HG03575 (cell line): Measurements from ENCODE around the gene SRRT.

Experiments used
- ATAC-seq: cut with Tn5 transposase; IDR thresholded peaks from one replicate; pipeline ENCODE4 v1.9.1; 2021; ENCODE audit not compliant: unreplicated experiment, insufficient number of reproducible peaks, low FRiP score; ENCODE audit errors: extremely low read depth

The SRRT gene

GRCh38 chr7:100874577-100875355 lies at the start of gene SRRT:
Gene SRRT (plus strand): TSS chr7:100875103. CDS start chr7:100875591, 488 bp downstream.
- ATAC-seq, result no peak

GRCh38 chr7:100825215-100825671 lies 49.7 kb upstream of the SRRT start:
- ATAC-seq, result no peak

GRCh38 chr7:100825751-100826513 lies 49.0 kb upstream of the SRRT start:
- no peak for ATAC-seq

GRCh38 chr7:100826514-100827329 lies 48.2 kb upstream of the SRRT start:
- no peak for ATAC-seq

- ATAC-seq, result no peak
Measured at GRCh38 chr7:100827330-100828226, 47.3 kb upstream of the SRRT start, which contains the start of gene EPHB4. Gene EPHB4 (minus strand): TSS chr7:100827523. CDS start chr7:100827030, 493 bp downstream.

GRCh38 chr7:100829150-100829716 lies 45.7 kb upstream of the SRRT start:
- ATAC-seq, result no peak

- no peak for ATAC-seq
Measured at GRCh38 chr7:100830396-100830795, 44.5 kb upstream of the SRRT start.

GRCh38 chr7:100832281-100832633 lies 42.6 kb upstream of the SRRT start:
- ATAC-seq, result no peak

GRCh38 chr7:100835903-100836811 lies 38.7 kb upstream of the SRRT start:
- no peak for ATAC-seq

- ATAC-seq, result no peak
Measured at GRCh38 chr7:100836812-100837098, 38.1 kb upstream of the SRRT start.

- ATAC-seq, result no peak
Measured at GRCh38 chr7:100837099-100837836, 37.6 kb upstream of the SRRT start.

- no peak for ATAC-seq
Measured at GRCh38 chr7:100839361-100839760, 35.5 kb upstream of the SRRT start.

GRCh38 chr7:100840470-100841100 lies 34.3 kb upstream of the SRRT start:
- no peak for ATAC-seq

- no peak for ATAC-seq
Measured at GRCh38 chr7:100847360-100847759, 27.5 kb upstream of the SRRT start.

- ATAC-seq, result no peak
Measured at GRCh38 chr7:100852048-100852872, 22.6 kb upstream of the SRRT start, which contains the start of gene SLC12A9. Gene SLC12A9 (plus strand): TSS chr7:100852713. CDS start chr7:100854198, 1,485 bp downstream.
